K562 (cell line): Measurements from ENCODE around the gene HLCS.

Experiments
- ARNT ChIP-seq, 2 experiments: fragments of 450-650 bp; IDR thresholded peaks; 2 replicates each; pipeline ENCODE4 v1.6.1; 2016; ENCODE audit warnings: mild to moderate bottlenecking in 1 of 2
- BCOR ChIP-seq: fragments of 450-650 bp; IDR thresholded peaks from 2 replicates; pipeline ENCODE4 v1.6.1; 2016
- CTCF ChIP-seq, 3 experiments: IDR thresholded peaks in 2 of 3; conservative IDR thresholded peaks in 1 of 3; 2 replicates each; pipeline ENCODE4 v1.5.1; 2011 to 2012; ENCODE audit warnings: low read length in 3 of 3, mild to moderate bottlenecking in 3 of 3, control low read depth in 2 of 3, improper control_type of control experiment in 1 of 3, inconsistent platforms in 1 of 3, low read depth in 1 of 3, mixed read lengths in 1 of 3, moderate library complexity in 1 of 3; ENCODE audit not compliant: insufficient read depth in 2 of 3
- GABPB1 ChIP-seq: sonication (generic); formaldehyde crosslinking; IDR thresholded peaks from 2 replicates; pipeline ENCODE4 v1.8.0; 2022; ENCODE audit warnings: mild to moderate bottlenecking, missing genetic modification reagents
- GMEB1 ChIP-seq: fragments of 250-450 bp; sonication (Bioruptor Pico); IDR thresholded peaks from 2 replicates; pipeline ENCODE4 v1.4.0; 2020; ENCODE audit warnings: mild to moderate bottlenecking
- POLR2AphosphoS5 ChIP-seq: IDR thresholded peaks from 2 replicates; pipeline ENCODE4 v1.6.1; 2011; ENCODE audit warnings: mild to moderate bottlenecking, low read depth, low read length, moderate library complexity; ENCODE audit not compliant: control insufficient read depth, insufficient read depth
- POLR3A ChIP-seq: IDR thresholded peaks from 2 replicates; pipeline ENCODE4 v1.6.1; 2011; ENCODE audit warnings: borderline replicate concordance, mild to moderate bottlenecking, moderate library complexity; ENCODE audit not compliant: insufficient read length, insufficient read depth; ENCODE audit errors: extremely low read depth
- RAD21 ChIP-seq, 2 experiments: fragments of 250-450 bp in 1 of 2; fragments of 450-650 bp in 1 of 2; sonication (Bioruptor Pico) in 1 of 2; formaldehyde crosslinking in 1 of 2; IDR thresholded peaks in 1 of 2; conservative IDR thresholded peaks in 1 of 2; 2 replicates each; pipeline versions ENCODE4 v1.4.0 to v1.8.0; 2020 to 2022; ENCODE audit warnings: mild to moderate bottlenecking in 2 of 2, moderate library complexity in 1 of 2
- SAP30 ChIP-seq: fragments of 200-600 bp; sonication (generic); IDR thresholded peaks from 2 replicates; pipeline ENCODE4 v1.6.1; 2012; ENCODE audit warnings: borderline replicate concordance, low read depth, mild to moderate bottlenecking, moderate library complexity, low read length, control low read depth, inconsistent platforms; ENCODE audit not compliant: insufficient read depth, poor library complexity, severe bottlenecking
- TF ChIP-seq, protein P1 (sequence below): fragments of 150-350 bp; conservative IDR thresholded peaks from 2 replicates; pipeline ENCODE4 v1.6.1; 2014; ENCODE audit warnings: low read length

GRCh38 chr21:36750576-36750959 lies 215.9 kb downstream of the HLCS start:
- TF ChIP-seq POLR2AphosphoS5: no peak
- TF ChIP-seq CTCF (IDR thresholded peaks at IDR 0.05 in 2 of 3, conservative IDR thresholded peaks at IDR 0.05 in 1 of 3; ENCODE audit: insufficient read depth in 2 of 3, low read depth in 1 of 3, low read length in 3 of 3): no peak
- no peak for TF ChIP-seq POLR3A
- TF ChIP-seq GMEB1 (CRISPR knock-in tag): no peak
- TF ChIP-seq, protein P1, sequence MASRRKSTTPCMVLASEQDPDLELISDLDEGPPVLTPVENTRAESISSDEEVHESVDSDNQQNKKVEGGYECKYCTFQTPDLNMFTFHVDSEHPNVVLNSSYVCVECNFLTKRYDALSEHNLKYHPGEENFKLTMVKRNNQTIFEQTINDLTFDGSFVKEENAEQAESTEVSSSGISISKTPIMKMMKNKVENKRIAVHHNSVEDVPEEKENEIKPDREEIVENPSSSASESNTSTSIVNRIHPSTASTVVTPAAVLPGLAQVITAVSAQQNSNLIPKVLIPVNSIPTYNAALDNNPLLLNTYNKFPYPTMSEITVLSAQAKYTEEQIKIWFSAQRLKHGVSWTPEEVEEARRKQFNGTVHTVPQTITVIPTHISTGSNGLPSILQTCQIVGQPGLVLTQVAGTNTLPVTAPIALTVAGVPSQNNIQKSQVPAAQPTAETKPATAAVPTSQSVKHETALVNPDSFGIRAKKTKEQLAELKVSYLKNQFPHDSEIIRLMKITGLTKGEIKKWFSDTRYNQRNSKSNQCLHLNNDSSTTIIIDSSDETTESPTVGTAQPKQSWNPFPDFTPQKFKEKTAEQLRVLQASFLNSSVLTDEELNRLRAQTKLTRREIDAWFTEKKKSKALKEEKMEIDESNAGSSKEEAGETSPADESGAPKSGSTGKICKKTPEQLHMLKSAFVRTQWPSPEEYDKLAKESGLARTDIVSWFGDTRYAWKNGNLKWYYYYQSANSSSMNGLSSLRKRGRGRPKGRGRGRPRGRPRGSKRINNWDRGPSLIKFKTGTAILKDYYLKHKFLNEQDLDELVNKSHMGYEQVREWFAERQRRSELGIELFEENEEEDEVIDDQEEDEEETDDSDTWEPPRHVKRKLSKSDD: no peak
- TF ChIP-seq RAD21 (CRISPR knock-in tag; conservative IDR thresholded peaks at IDR 0.05 in 1 of 2, IDR thresholded peaks at IDR 0.05 in 1 of 2): no peak
- TF ChIP-seq ARNT (IDR thresholded peaks at IDR 0.05): no peak
- TF ChIP-seq SAP30: no peak
- no peak for TF ChIP-seq GABPB1 (CRISPR knock-in tag)
- no peak for TF ChIP-seq BCOR
